Adrenal gland (tissue), 5 donors: ENCODE data around the gene TPI1.

Source experiments
- POLR2A ChIP-seq, 2 donors: fragments of 450-650 bp; IDR thresholded peaks; one replicate each; pipeline ENCODE4 v1.6.1; 2017; ENCODE audit warnings: antibody characterized with exemption in 2 of 2, mild to moderate bottlenecking in 2 of 2, moderate library complexity in 1 of 2
- TF ChIP-seq, protein P1 (sequence below), 6 experiments: fragments of 450-650 bp in 4 of 6; fragments of 200-600 bp in 2 of 6; sonication (generic) in 1 of 6; IDR thresholded peaks; 1 replicate in 5 of 6; 2 replicates in 1 of 6; pipeline versions ENCODE4 v1.5.1 to v1.8.0; 2016 to 2021; ENCODE audit warnings: antibody characterized with exemption in 6 of 6, mild to moderate bottlenecking in 2 of 6, moderate library complexity in 1 of 6
- donor health status: DM: no; HTN: no; CAD: no.

DNA sequence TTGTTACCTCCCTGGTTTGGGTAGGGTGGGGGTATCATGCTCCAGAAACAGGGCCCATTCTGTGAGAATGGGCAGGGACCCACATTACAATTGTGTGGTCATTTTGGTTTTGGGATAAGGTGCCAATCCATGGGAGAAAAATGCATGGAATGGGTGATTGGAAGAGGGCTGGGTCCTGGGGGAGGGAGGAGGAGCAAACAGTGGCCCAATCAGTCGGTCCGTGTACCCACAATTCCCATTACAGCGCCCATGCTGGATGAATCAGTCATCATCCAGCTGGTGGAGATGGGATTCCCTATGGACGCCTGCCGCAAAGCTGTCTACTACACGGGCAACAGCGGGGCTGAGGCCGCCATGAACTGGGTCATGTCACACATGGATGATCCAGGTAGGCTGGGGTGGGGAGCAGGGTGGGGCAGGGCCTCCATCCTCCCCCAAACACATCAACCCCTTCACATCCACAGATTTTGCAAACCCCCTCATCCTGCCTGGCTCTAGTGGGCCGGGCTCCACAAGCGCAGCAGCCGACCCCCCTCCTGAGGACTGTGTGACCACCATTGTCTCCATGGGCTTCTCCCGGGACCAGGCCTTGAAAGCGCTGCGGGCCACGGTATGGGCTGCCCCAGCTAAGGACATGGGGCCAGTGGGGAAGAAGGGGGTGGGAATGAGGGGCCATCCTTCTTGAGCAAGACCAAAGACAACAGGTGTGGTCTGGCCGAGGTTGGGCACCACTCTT, 3.6 kb upstream of the TPI1 start:
- TF ChIP-seq, protein P1, sequence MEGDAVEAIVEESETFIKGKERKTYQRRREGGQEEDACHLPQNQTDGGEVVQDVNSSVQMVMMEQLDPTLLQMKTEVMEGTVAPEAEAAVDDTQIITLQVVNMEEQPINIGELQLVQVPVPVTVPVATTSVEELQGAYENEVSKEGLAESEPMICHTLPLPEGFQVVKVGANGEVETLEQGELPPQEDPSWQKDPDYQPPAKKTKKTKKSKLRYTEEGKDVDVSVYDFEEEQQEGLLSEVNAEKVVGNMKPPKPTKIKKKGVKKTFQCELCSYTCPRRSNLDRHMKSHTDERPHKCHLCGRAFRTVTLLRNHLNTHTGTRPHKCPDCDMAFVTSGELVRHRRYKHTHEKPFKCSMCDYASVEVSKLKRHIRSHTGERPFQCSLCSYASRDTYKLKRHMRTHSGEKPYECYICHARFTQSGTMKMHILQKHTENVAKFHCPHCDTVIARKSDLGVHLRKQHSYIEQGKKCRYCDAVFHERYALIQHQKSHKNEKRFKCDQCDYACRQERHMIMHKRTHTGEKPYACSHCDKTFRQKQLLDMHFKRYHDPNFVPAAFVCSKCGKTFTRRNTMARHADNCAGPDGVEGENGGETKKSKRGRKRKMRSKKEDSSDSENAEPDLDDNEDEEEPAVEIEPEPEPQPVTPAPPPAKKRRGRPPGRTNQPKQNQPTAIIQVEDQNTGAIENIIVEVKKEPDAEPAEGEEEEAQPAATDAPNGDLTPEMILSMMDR (IDR thresholded peaks at IDR 0.05): no peak
- no peak for TF ChIP-seq POLR2A (IDR thresholded peaks at IDR 0.05)
